HepG2 (cell line): ENCODE data around the gene C1QTNF12. TPM values are rescaled to one million over a fixed set of nuclear protein-coding genes. Genes with fewer than 3 reads are reported as not detected.
A peak's percentile ranks its signal among the peaks of the same experiment; 100 is the strongest.

Experiments used
- EED ChIP-seq: sonication (generic); formaldehyde crosslinking; IDR thresholded peaks from 2 replicates; pipeline ENCODE4 v1.5.0; 2020; ENCODE audit warnings: mild to moderate bottlenecking, missing genetic modification reagents
- ETV5 ChIP-seq: IDR thresholded peaks from 2 replicates; pipeline ENCODE4 v1.6.1; 2018; ENCODE audit warnings: missing biosample characterization, missing genetic modification reagents, inconsistent platforms, borderline replicate concordance
- GFI1 ChIP-seq: sonication (generic); formaldehyde crosslinking; IDR thresholded peaks from 2 replicates; pipeline ENCODE4 v1.5.0; 2020; ENCODE audit warnings: missing genetic modification reagents, mild to moderate bottlenecking, borderline replicate concordance
- GRHL1 ChIP-seq: sonication (generic); formaldehyde crosslinking; conservative IDR thresholded peaks from 2 replicates; pipeline ENCODE4 v1.8.0; 2022; ENCODE audit warnings: missing genetic modification reagents
- HINFP ChIP-seq: sonication (generic); formaldehyde crosslinking; IDR thresholded peaks from 2 replicates; pipeline ENCODE4 v1.4.0; 2020; ENCODE audit warnings: low read depth, mild to moderate bottlenecking, missing genetic modification reagents
- HMGXB4 ChIP-seq, 2 experiments: sonication (generic) in 1 of 2; formaldehyde crosslinking in 1 of 2; IDR thresholded peaks; 2 replicates each; pipeline versions ENCODE4 v1.4.0 to v1.6.1; 2018 to 2020; ENCODE audit warnings: missing genetic modification reagents in 2 of 2, borderline replicate concordance in 1 of 2, low read depth in 1 of 2, mild to moderate bottlenecking in 1 of 2, missing biosample characterization in 1 of 2
- KLF6 ChIP-seq: IDR thresholded peaks from 2 replicates; pipeline ENCODE4 v1.8.0; 2016; ENCODE audit warnings: missing biosample characterization, missing genetic modification reagents
- MAFF ChIP-seq: IDR thresholded peaks from 2 replicates; pipeline ENCODE4 v1.6.1; 2011; ENCODE audit warnings: low read depth, low read length, improper control_type of control experiment
- RBM22 ChIP-seq: fragments of 200-400 bp; formaldehyde crosslinking; optimal IDR thresholded peaks from 2 replicates; pipeline ENCODE3; 2017; ENCODE audit warnings: mild to moderate bottlenecking, low read length, moderate library complexity
- SUZ12 ChIP-seq: fragments of 150-350 bp; IDR thresholded peaks from 2 replicates; pipeline ENCODE4 v1.6.1; 2014; ENCODE audit warnings: low read depth, low read length
- ZBTB49 ChIP-seq: sonication (generic); formaldehyde crosslinking; IDR thresholded peaks from 2 replicates; pipeline ENCODE4 v1.4.0; 2020; ENCODE audit warnings: missing genetic modification reagents, borderline replicate concordance
- ZNF275 ChIP-seq: sonication (generic); formaldehyde crosslinking; IDR thresholded peaks from 2 replicates; pipeline ENCODE4 v1.8.0; 2022; ENCODE audit warnings: missing genetic modification reagents, mild to moderate bottlenecking, inconsistent platforms, borderline replicate concordance
- polyA plus RNA-seq, 8 experiments: library from polyadenylated mRNA; depleted of rRNA in 3 of 8; stranded (reverse) in 7 of 8; unstranded in 1 of 8; fragments of >200 nt; fragmentation: Illumina TruSeq in 4 of 8; extraction: Trizol in 4 of 8; gene quantifications; 2 replicates each; pipeline versions ENCODE4 v1.2.1 to v1.2.3, GENCODE V29; 2011 to 2016; ENCODE audit warnings: low read depth in 4 of 8, missing spikeins in 1 of 8, mixed read lengths in 1 of 8; ENCODE audit not compliant: insufficient read depth in 1 of 8
- total RNA-seq, 5 experiments: library from RNA; depleted of rRNA; stranded (reverse); fragments of >200 nt; fragmentation: Illumina TruSeq; extraction: Trizol; gene quantifications; 2 replicates each; pipeline ENCODE4 v1.2.3, GENCODE V29; 2016; ENCODE audit warnings: low read depth in 1 of 5

The C1QTNF12 gene
- total and polyA plus RNA-seq, 2 of the 13 experiments (the other 11 are each of a cell fraction or from before 2014, with no cell fraction given): 0.18 to 0.64 TPM

- peak in 1 of 2 experiments; percentile 62; a peak in 1 of 4 replicates for TF ChIP-seq HMGXB4 (CRISPR knock-in tag; IDR thresholded peaks at IDR 0.05; ENCODE audit: borderline replicate concordance in 1 of 2, low read depth in 1 of 2)
- TF ChIP-seq MAFF: no peak
- no peak for TF ChIP-seq KLF6
- no peak for TF ChIP-seq SUZ12
- TF ChIP-seq GFI1 (CRISPR knock-in tag): no peak
- no peak for TF ChIP-seq EED (CRISPR knock-in tag)
- no peak for TF ChIP-seq GRHL1
- no peak for TF ChIP-seq ZBTB49 (CRISPR knock-in tag)
- TF ChIP-seq ETV5 (CRISPR knock-in tag): peak; percentile 76
- no peak for TF ChIP-seq RBM22
- peak; percentile 91 for TF ChIP-seq HINFP (CRISPR knock-in tag)
- TF ChIP-seq ZNF275: no peak
Observed at GRCh38 chr1:1287288-1288110, 41.0 kb upstream of the C1QTNF12 start (continued).
